DOHH2 (cell line): Measurements from ENCODE around the gene SSNA1.

Experiments used
- EZH2phosphoT487 ChIP-seq: fragments of 200-600 bp; sonication (generic); IDR thresholded peaks from 2 replicates; pipeline ENCODE4 v1.6.1; 2017; ENCODE audit warnings: borderline replicate concordance, mild to moderate bottlenecking, antibody characterized with exemption, low read length, moderate library complexity, mixed read lengths
- TF ChIP-seq, protein P1 (sequence below): fragments of 200-600 bp; sonication (generic); IDR thresholded peaks from one replicate; pipeline ENCODE4 v1.5.1; 2014; ENCODE audit warnings: antibody characterized with exemption, mild to moderate bottlenecking, low read depth, low read length; ENCODE audit not compliant: poor library complexity, severe bottlenecking

DNA sequence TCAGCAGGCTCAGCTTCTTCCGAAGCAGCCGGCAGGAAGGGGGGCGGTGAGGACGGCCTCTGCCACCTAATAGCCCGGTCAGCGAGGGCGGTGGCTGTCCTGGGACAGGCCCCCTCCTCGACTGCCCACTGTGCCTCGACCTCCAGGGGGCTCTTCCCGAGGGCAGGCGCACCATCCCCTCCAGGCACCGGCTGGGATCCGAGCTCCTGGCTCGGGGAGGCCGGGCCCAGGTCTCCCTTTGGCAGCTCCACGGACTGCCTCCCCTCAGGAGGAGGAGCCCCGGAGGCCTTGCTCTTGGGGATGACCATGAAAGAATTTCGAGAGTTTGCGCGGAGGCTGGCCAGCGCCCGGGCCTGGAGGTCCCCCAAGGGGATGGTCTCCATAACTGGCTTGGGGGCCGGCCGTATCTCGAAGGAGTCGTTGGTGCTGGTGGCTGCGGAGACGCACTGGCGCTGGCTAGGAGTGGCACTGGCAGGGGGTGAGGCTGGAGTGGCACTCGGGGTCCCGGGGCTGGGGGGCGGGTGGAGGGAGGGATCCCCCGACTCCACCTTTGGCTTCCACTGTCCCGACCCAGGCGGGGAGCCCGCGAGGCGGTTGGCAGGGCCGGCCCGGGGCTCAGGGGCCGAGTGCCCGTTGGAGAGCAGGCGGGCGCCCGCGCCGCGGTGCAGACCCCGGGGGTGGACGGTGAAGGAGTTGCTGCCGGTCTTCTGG lies 11.1 kb downstream of the SSNA1 start:
- TF ChIP-seq, protein P1, sequence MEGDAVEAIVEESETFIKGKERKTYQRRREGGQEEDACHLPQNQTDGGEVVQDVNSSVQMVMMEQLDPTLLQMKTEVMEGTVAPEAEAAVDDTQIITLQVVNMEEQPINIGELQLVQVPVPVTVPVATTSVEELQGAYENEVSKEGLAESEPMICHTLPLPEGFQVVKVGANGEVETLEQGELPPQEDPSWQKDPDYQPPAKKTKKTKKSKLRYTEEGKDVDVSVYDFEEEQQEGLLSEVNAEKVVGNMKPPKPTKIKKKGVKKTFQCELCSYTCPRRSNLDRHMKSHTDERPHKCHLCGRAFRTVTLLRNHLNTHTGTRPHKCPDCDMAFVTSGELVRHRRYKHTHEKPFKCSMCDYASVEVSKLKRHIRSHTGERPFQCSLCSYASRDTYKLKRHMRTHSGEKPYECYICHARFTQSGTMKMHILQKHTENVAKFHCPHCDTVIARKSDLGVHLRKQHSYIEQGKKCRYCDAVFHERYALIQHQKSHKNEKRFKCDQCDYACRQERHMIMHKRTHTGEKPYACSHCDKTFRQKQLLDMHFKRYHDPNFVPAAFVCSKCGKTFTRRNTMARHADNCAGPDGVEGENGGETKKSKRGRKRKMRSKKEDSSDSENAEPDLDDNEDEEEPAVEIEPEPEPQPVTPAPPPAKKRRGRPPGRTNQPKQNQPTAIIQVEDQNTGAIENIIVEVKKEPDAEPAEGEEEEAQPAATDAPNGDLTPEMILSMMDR, result no peak
- TF ChIP-seq EZH2phosphoT487, result no peak
